ACC112 (cell line): ENCODE data around the gene EIF2S2.

Experiments used
- H2AFZ ChIP-seq: fragments of 200-600 bp; sonication (generic); one replicate; pipeline ENCODE4 v1.6.0; 2017; ENCODE audit warnings: antibody characterized with exemption, low read length; ENCODE audit not compliant: unreplicated experiment
- H3K27ac ChIP-seq: fragments of 200-600 bp; sonication (generic); 2 replicates; pipeline ENCODE4 v1.5.1; 2014; ENCODE audit warnings: low read depth, mild to moderate bottlenecking, antibody characterized with exemption, low read length, moderate library complexity
- H3K27me3 ChIP-seq: fragments of 200-600 bp; sonication (generic); 2 replicates; pipeline ENCODE4 v1.6.1; 2014; ENCODE audit warnings: mild to moderate bottlenecking, antibody characterized with exemption, low read length, moderate library complexity, mixed read lengths; ENCODE audit not compliant: insufficient read depth
- H3K36me3 ChIP-seq: fragments of 200-600 bp; sonication (generic); 2 replicates; pipeline ENCODE4 v1.6.1; 2016; ENCODE audit warnings: mild to moderate bottlenecking, antibody characterized with exemption, low read length, moderate library complexity, mixed read lengths; ENCODE audit not compliant: insufficient read depth
- H3K4me1 ChIP-seq: fragments of 200-600 bp; sonication (generic); one replicate; pipeline ENCODE4 v1.6.1; 2016; ENCODE audit warnings: low read length, mixed read lengths; ENCODE audit not compliant: insufficient read depth, unreplicated experiment, control insufficient read depth
- H3K4me3 ChIP-seq: fragments of 200-600 bp; sonication (generic); 2 replicates; pipeline ENCODE4 v1.5.1; 2014; ENCODE audit warnings: mild to moderate bottlenecking, low read depth, low read length
- H3K79me2 ChIP-seq: fragments of 200-600 bp; sonication (generic); one replicate; pipeline ENCODE4 v1.6.0; 2016; ENCODE audit warnings: low read length; ENCODE audit not compliant: control insufficient read depth, unreplicated experiment, insufficient read depth

Gene EIF2S2

GRCh38 chr20:34062570-34063482 is 49.2 kb downstream of the EIF2S2 start:
- Histone ChIP-seq H2AFZ (no peak overlapping the region), H3K27ac (peak overlapping the region; percentile 36), H3K27me3 (no peaks in the 10 kb centered on the region), H3K4me3 (no peak overlapping the region), H3K36me3 (no peaks in the 10 kb centered on the region), H3K79me2 (peaks cover 20% of the 10 kb centered on the region), H3K4me1 (peaks cover 15% of the 10 kb centered on the region)

- no peaks in the 10 kb centered on the region for H3K36me3 ChIP-seq
- H3K4me3 ChIP-seq: no peak overlapping the region
- no peak overlapping the region for H2AFZ ChIP-seq
- peak overlapping the region; percentile 36; the same call in 1 of the 2 replicates for H3K27ac ChIP-seq
- H3K79me2 ChIP-seq: peaks cover 23% of the 10 kb centered on the region
- no peaks in the 10 kb centered on the region for H3K27me3 ChIP-seq
- H3K4me1 ChIP-seq: peaks cover 15% of the 10 kb centered on the region
These were observed 50.3 kb downstream of the EIF2S2 start for GRCh38 chr20:34061695-34062094.

- Histone ChIP-seq H3K27ac (no peak overlapping the region), H3K79me2 (peaks cover 29% of the 10 kb centered on the region), H3K4me1 (peaks cover 15% of the 10 kb centered on the region), H3K27me3 (no peaks in the 10 kb centered on the region), H3K36me3 (no peaks in the 10 kb centered on the region), H3K4me3 (no peak overlapping the region), H2AFZ (no peak overlapping the region)
These were observed 51.1 kb downstream of the EIF2S2 start for GRCh38 chr20:34060970-34061369.

GRCh38 chr20:34058831-34059230 is 53.2 kb downstream of the EIF2S2 start:
- Histone ChIP-seq H3K27ac (no peak overlapping the region), H3K4me1 (peaks cover 15% of the 10 kb centered on the region), H3K27me3 (no peaks in the 10 kb centered on the region), H3K79me2 (peaks cover 43% of the 10 kb centered on the region), H3K36me3 (no peaks in the 10 kb centered on the region), H2AFZ (no peak overlapping the region), H3K4me3 (no peak overlapping the region)

GRCh38 chr20:34055290-34055689 is 56.8 kb downstream of the EIF2S2 start:
- Histone ChIP-seq H3K79me2 (peaks cover 59% of the 10 kb centered on the region), H3K4me1 (no peaks in the 10 kb centered on the region), H2AFZ (no peak overlapping the region), H3K36me3 (no peaks in the 10 kb centered on the region), H3K27ac (no peak overlapping the region), H3K27me3 (no peaks in the 10 kb centered on the region), H3K4me3 (no peak overlapping the region)

GRCh38 chr20:34052414-34052813 is 59.6 kb downstream of the EIF2S2 start:
- H3K4me3 ChIP-seq: no peak overlapping the region
- no peaks in the 10 kb centered on the region for H3K27me3 ChIP-seq
- no peaks in the 10 kb centered on the region for H3K4me1 ChIP-seq
- no peak overlapping the region for H2AFZ ChIP-seq
- H3K36me3 ChIP-seq: no peaks in the 10 kb centered on the region
- H3K79me2 ChIP-seq: peaks cover 54% of the 10 kb centered on the region
- H3K27ac ChIP-seq: no peak overlapping the region

- no peak overlapping the region for H3K27ac ChIP-seq
- no peak overlapping the region for H2AFZ ChIP-seq
- H3K27me3 ChIP-seq: no peaks in the 10 kb centered on the region
- peaks cover 1% of the 10 kb centered on the region for H3K4me1 ChIP-seq
- peaks cover 38% of the 10 kb centered on the region for H3K79me2 ChIP-seq
- H3K4me3 ChIP-seq: no peak overlapping the region
- H3K36me3 ChIP-seq: no peaks in the 10 kb centered on the region
These were observed 61.9 kb downstream of the EIF2S2 start for GRCh38 chr20:34049897-34050695.

- Histone ChIP-seq H3K27ac (no peak overlapping the region), H3K4me1 (peaks cover 3% of the 10 kb centered on the region), H3K36me3 (no peaks in the 10 kb centered on the region), H3K79me2 (peaks cover 38% of the 10 kb centered on the region), H3K4me3 (no peak overlapping the region), H3K27me3 (no peaks in the 10 kb centered on the region), H2AFZ (no peak overlapping the region)
These were observed 62.7 kb downstream of the EIF2S2 start for GRCh38 chr20:34049389-34049788.

- no peaks in the 10 kb centered on the region for H3K36me3 ChIP-seq
- no peak overlapping the region for H2AFZ ChIP-seq
- peaks cover 3% of the 10 kb centered on the region for H3K4me1 ChIP-seq
- H3K4me3 ChIP-seq: no peak overlapping the region
- no peak overlapping the region for H3K27ac ChIP-seq
- H3K27me3 ChIP-seq: no peaks in the 10 kb centered on the region
- H3K79me2 ChIP-seq: peaks cover 38% of the 10 kb centered on the region
These were observed 64.1 kb downstream of the EIF2S2 start for GRCh38 chr20:34047917-34048316.

GRCh38 chr20:34047010-34047687 is 64.9 kb downstream of the EIF2S2 start:
- Histone ChIP-seq H3K79me2 (peaks cover 38% of the 10 kb centered on the region), H3K4me3 (no peak overlapping the region), H3K36me3 (no peaks in the 10 kb centered on the region), H3K27me3 (no peaks in the 10 kb centered on the region), H2AFZ (no peak overlapping the region), H3K4me1 (peaks cover 3% of the 10 kb centered on the region), H3K27ac (no peak overlapping the region)
